Neural cell (in vitro differentiated cells): ENCODE data around the gene ZSWIM7.

Source experiments
- EP300 ChIP-seq: fragments of 450-650 bp; conservative IDR thresholded peaks from 2 replicates; pipeline ENCODE4 v1.6.1; 2014; ENCODE audit warnings: antibody characterized with exemption, mild to moderate bottlenecking, moderate library complexity; ENCODE audit not compliant: poor library complexity, severe bottlenecking
- EZH2 ChIP-seq: fragments of 200-600, 300-800 bp; shearing (Covaris generic), sonication (generic); IDR thresholded peaks from 2 replicates; pipeline ENCODE4 v1.6.1; 2014; ENCODE audit warnings: antibody characterized with exemption, low read length, borderline replicate concordance, mild to moderate bottlenecking; ENCODE audit not compliant: insufficient read depth, poor library complexity, severe bottlenecking
- MXI1 ChIP-seq: fragments of 450-650 bp; conservative IDR thresholded peaks from 2 replicates; pipeline ENCODE4 v1.6.1; 2014; ENCODE audit warnings: antibody characterized with exemption, mild to moderate bottlenecking; ENCODE audit not compliant: poor library complexity, severe bottlenecking
- POLR2AphosphoS5 ChIP-seq: IDR thresholded peaks from 2 replicates; pipeline ENCODE4 v1.6.1; 2012
- RAD21 ChIP-seq: fragments of 450-650 bp; conservative IDR thresholded peaks from 2 replicates; pipeline ENCODE4 v1.6.1; 2014; ENCODE audit warnings: antibody characterized with exemption, mild to moderate bottlenecking, moderate library complexity
- SMC3 ChIP-seq: fragments of 450-650 bp; conservative IDR thresholded peaks from 2 replicates; pipeline ENCODE4 v1.6.1; 2014; ENCODE audit warnings: antibody characterized with exemption, mild to moderate bottlenecking, moderate library complexity; ENCODE audit not compliant: poor library complexity
- TAF1 ChIP-seq: IDR thresholded peaks from 2 replicates; pipeline ENCODE4 v1.6.1; 2012; ENCODE audit warnings: low read depth
- TF ChIP-seq, protein P1 (sequence below): fragments of 450-650 bp; IDR thresholded peaks from 2 replicates; pipeline ENCODE4 v1.5.1; 2014; ENCODE audit warnings: antibody characterized with exemption, mild to moderate bottlenecking, moderate library complexity; ENCODE audit not compliant: poor library complexity, severe bottlenecking
- TF ChIP-seq, protein P2 (sequence below): IDR thresholded peaks from 2 replicates; pipeline ENCODE4 v1.6.1; 2012; ENCODE audit warnings: borderline replicate concordance

DNA sequence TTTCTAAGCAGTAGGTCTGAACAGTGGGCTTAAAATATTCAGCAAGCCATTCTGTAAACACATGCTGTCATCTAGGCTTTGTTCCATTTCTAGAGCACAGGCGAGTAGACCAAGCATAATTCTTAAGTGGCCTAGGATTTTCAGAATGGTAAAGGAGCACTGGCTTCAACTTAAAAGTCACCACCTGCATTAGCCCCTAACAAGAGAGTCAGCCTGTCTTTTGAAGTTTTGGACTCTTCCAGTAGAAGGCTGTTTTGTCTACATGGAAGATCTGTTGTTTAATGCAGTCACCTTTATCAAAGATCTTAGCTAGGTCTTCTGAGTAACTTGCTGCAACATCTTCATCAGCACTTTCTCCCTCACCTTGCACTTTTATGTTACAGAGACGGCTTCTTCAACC lies 36.8 kb upstream of the ZSWIM7 start:
- TF ChIP-seq, protein P1, sequence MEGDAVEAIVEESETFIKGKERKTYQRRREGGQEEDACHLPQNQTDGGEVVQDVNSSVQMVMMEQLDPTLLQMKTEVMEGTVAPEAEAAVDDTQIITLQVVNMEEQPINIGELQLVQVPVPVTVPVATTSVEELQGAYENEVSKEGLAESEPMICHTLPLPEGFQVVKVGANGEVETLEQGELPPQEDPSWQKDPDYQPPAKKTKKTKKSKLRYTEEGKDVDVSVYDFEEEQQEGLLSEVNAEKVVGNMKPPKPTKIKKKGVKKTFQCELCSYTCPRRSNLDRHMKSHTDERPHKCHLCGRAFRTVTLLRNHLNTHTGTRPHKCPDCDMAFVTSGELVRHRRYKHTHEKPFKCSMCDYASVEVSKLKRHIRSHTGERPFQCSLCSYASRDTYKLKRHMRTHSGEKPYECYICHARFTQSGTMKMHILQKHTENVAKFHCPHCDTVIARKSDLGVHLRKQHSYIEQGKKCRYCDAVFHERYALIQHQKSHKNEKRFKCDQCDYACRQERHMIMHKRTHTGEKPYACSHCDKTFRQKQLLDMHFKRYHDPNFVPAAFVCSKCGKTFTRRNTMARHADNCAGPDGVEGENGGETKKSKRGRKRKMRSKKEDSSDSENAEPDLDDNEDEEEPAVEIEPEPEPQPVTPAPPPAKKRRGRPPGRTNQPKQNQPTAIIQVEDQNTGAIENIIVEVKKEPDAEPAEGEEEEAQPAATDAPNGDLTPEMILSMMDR = no peak
- no peak for TF ChIP-seq POLR2AphosphoS5
- TF ChIP-seq EZH2 = no peak
- TF ChIP-seq SMC3 = no peak
- TF ChIP-seq TAF1 = no peak
- no peak for TF ChIP-seq MXI1
- TF ChIP-seq, protein P2, sequence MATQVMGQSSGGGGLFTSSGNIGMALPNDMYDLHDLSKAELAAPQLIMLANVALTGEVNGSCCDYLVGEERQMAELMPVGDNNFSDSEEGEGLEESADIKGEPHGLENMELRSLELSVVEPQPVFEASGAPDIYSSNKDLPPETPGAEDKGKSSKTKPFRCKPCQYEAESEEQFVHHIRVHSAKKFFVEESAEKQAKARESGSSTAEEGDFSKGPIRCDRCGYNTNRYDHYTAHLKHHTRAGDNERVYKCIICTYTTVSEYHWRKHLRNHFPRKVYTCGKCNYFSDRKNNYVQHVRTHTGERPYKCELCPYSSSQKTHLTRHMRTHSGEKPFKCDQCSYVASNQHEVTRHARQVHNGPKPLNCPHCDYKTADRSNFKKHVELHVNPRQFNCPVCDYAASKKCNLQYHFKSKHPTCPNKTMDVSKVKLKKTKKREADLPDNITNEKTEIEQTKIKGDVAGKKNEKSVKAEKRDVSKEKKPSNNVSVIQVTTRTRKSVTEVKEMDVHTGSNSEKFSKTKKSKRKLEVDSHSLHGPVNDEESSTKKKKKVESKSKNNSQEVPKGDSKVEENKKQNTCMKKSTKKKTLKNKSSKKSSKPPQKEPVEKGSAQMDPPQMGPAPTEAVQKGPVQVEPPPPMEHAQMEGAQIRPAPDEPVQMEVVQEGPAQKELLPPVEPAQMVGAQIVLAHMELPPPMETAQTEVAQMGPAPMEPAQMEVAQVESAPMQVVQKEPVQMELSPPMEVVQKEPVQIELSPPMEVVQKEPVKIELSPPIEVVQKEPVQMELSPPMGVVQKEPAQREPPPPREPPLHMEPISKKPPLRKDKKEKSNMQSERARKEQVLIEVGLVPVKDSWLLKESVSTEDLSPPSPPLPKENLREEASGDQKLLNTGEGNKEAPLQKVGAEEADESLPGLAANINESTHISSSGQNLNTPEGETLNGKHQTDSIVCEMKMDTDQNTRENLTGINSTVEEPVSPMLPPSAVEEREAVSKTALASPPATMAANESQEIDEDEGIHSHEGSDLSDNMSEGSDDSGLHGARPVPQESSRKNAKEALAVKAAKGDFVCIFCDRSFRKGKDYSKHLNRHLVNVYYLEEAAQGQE = no peak
- TF ChIP-seq RAD21 = no peak
- TF ChIP-seq EP300 = no peak
